Measurements from ENCODE around the gene THSD8.

GRCh38 chr19:12838886-12839756 lies 37.3 kb downstream of the THSD8 start:
- TF ChIP-seq CTCF (IDR thresholded peaks at IDR 0.05; ENCODE audit: low read length) (no peak), EZH2phosphoT487 (IDR thresholded peaks at IDR 0.05; ENCODE audit: low read length) (no peak), EZH2 (optimal IDR thresholded peaks at IDR 0.05; ENCODE audit: low read depth, low read length) (no peak)
